Measurements from ENCODE around the gene LIN28B. TPM values are rescaled to one million over a fixed set of nuclear protein-coding genes. Genes with fewer than 3 reads are reported as not detected.

Gene LIN28B
- total and polyA plus RNA-seq, 3 donors from 2014 or later: 5.7 to 7.3 (median 6.7) TPM

- no peak overlapping the region for H3K4me3 ChIP-seq
- no peak for DNase-seq
- TF ChIP-seq CTCF (IDR thresholded peaks at IDR 0.05): no peak
- TF ChIP-seq POLR2A (IDR thresholded peaks at IDR 0.05): no peak
- H3K36me3 ChIP-seq (ENCODE audit: low read depth, missing control alignments): no peaks in the 10 kb centered on the region
- intact Hi-C loops (cut with DNase I; ENCODE audit: low total_unique reads): no loop called here
- no peaks in the 10 kb centered on the region for H3K27me3 ChIP-seq
- H3K4me1 ChIP-seq: no peaks in the 10 kb centered on the region
- H3K27ac ChIP-seq: no peak overlapping the region
- WGBS, 2 donors: 48 to 52% methylated on average over 3 of the region's 3 CpGs
- H3K9me3 ChIP-seq: no peaks in the 10 kb centered on the region
Observed at GRCh38 chr6:105066836-105067235, 109.9 kb downstream of the LIN28B start.

- Histone ChIP-seq H3K36me3 (ENCODE audit: low read depth, missing control alignments) (no peaks in the 10 kb centered on the region), H3K9me3 (no peaks in the 10 kb centered on the region), H3K4me1 (no peaks in the 10 kb centered on the region), H3K27me3 (no peaks in the 10 kb centered on the region), H3K4me3 (no peak overlapping the region), H3K27ac (no peak overlapping the region)
- 40 to 42% methylated on average over 1 of the region's 1 CpG for WGBS, 2 donors
- TF ChIP-seq CTCF (IDR thresholded peaks at IDR 0.05) (no peak), POLR2A (IDR thresholded peaks at IDR 0.05) (no peak)
- intact Hi-C loops (cut with DNase I; ENCODE audit: low total_unique reads): no loop called here
- DNase-seq: no peak
Observed at GRCh38 chr6:105067329-105067728, 110.4 kb downstream of the LIN28B start.

- no peak for TF ChIP-seq CTCF (IDR thresholded peaks at IDR 0.05)
- TF ChIP-seq POLR2A (IDR thresholded peaks at IDR 0.05): no peak
- H3K27me3 ChIP-seq: no peaks in the 10 kb centered on the region
- WGBS, 2 donors: 80 to 81% methylated on average over 2 of the region's 2 CpGs
- DNase-seq: no peak
- no peaks in the 10 kb centered on the region for H3K36me3 ChIP-seq (ENCODE audit: low read depth, missing control alignments)
- no peaks in the 10 kb centered on the region for H3K9me3 ChIP-seq
- no peak overlapping the region for H3K27ac ChIP-seq
- intact Hi-C loops (cut with DNase I; ENCODE audit: low total_unique reads): no loop called here
- H3K4me3 ChIP-seq: no peak overlapping the region
- no peaks in the 10 kb centered on the region for H3K4me1 ChIP-seq
Observed at GRCh38 chr6:105068407-105068806, 111.5 kb downstream of the LIN28B start.

GRCh38 chr6:105069821-105070445 is 113.0 kb downstream of the LIN28B start:
- intact Hi-C loops (cut with DNase I; ENCODE audit: low total_unique reads): no loop called here
- TF ChIP-seq CTCF (IDR thresholded peaks at IDR 0.05): no peak
- no peak for TF ChIP-seq POLR2A (IDR thresholded peaks at IDR 0.05)
- H3K27ac ChIP-seq: no peak overlapping the region
- no peaks in the 10 kb centered on the region for H3K4me1 ChIP-seq
- H3K4me3 ChIP-seq: no peak overlapping the region
- no peak for DNase-seq
- H3K36me3 ChIP-seq (ENCODE audit: low read depth, missing control alignments): no peaks in the 10 kb centered on the region
- WGBS, 2 donors: 68 to 88% methylated on average over 1 of the region's 1 CpG
- no peaks in the 10 kb centered on the region for H3K27me3 ChIP-seq
- H3K9me3 ChIP-seq: no peaks in the 10 kb centered on the region

GRCh38 chr6:105072798-105073199 is 115.9 kb downstream of the LIN28B start:
- H3K4me1 ChIP-seq: no peaks in the 10 kb centered on the region
- intact Hi-C loops (cut with DNase I; ENCODE audit: low total_unique reads): no loop called here
- H3K36me3 ChIP-seq (ENCODE audit: low read depth, missing control alignments): no peaks in the 10 kb centered on the region
- no peak for TF ChIP-seq POLR2A (IDR thresholded peaks at IDR 0.05)
- TF ChIP-seq CTCF (IDR thresholded peaks at IDR 0.05): no peak
- H3K27me3 ChIP-seq: no peaks in the 10 kb centered on the region
- no peaks in the 10 kb centered on the region for H3K9me3 ChIP-seq
- DNase-seq: no peak
- H3K27ac ChIP-seq: no peak overlapping the region
- H3K4me3 ChIP-seq: no peak overlapping the region
